ENCODE data around the gene TANGO2.

TANGO2 gene

GRCh38 chr22:20020533-20021195 is at the start of gene TANGO2:
Gene TANGO2, plus strand, starts transcription at chr22:20021110. Its CDS starts 15,689 bp downstream, at chr22:20036799.
- DNase-seq (ENCODE audit: low read depth in 2 of 2) = peak; percentile 85 to 86

- no peak for DNase-seq (ENCODE audit: low read depth in 2 of 2)
Measured at GRCh38 chr22:19971276-19972124, 49.4 kb upstream of the TANGO2 start.

- no peak for DNase-seq (ENCODE audit: low read depth in 2 of 2)
Measured at GRCh38 chr22:19972251-19972650, 48.7 kb upstream of the TANGO2 start.

- DNase-seq (ENCODE audit: low read depth in 2 of 2) = no peak
Measured at GRCh38 chr22:19972652-19973550, 48.0 kb upstream of the TANGO2 start.

GRCh38 chr22:19973551-19974267 is 47.2 kb upstream of the TANGO2 start:
- DNase-seq (ENCODE audit: low read depth in 2 of 2) = no peak

- DNase-seq (ENCODE audit: low read depth in 2 of 2) = no peak
Measured at GRCh38 chr22:19974268-19974861, 46.5 kb upstream of the TANGO2 start.

GRCh38 chr22:19974935-19975706 is 45.8 kb upstream of the TANGO2 start:
- no peak for DNase-seq (ENCODE audit: low read depth in 2 of 2)

GRCh38 chr22:19975707-19976035 is 45.2 kb upstream of the TANGO2 start:
- DNase-seq (ENCODE audit: low read depth in 2 of 2) = no peak

- DNase-seq (ENCODE audit: low read depth in 2 of 2) = no peak
Measured at GRCh38 chr22:19976671-19977070, 44.2 kb upstream of the TANGO2 start.

- no peak for DNase-seq (ENCODE audit: low read depth in 2 of 2)
Measured at GRCh38 chr22:19977296-19978243, 43.3 kb upstream of the TANGO2 start.

- no peak for DNase-seq (ENCODE audit: low read depth in 2 of 2)
Measured at GRCh38 chr22:19978748-19979147, 42.2 kb upstream of the TANGO2 start.

GRCh38 chr22:19979712-19980493 is 41.0 kb upstream of the TANGO2 start:
- no peak for DNase-seq (ENCODE audit: low read depth in 2 of 2)

GRCh38 chr22:19980766-19981165 is 40.1 kb upstream of the TANGO2 start:
- DNase-seq (ENCODE audit: low read depth in 2 of 2) = no peak

- DNase-seq (ENCODE audit: low read depth in 2 of 2) = no peak
Measured at GRCh38 chr22:19981171-19981960, 39.5 kb upstream of the TANGO2 start.

- no peak for DNase-seq (ENCODE audit: low read depth in 2 of 2)
Measured at GRCh38 chr22:19981961-19982920, 38.7 kb upstream of the TANGO2 start.

GRCh38 chr22:19982991-19983578 is 37.8 kb upstream of the TANGO2 start:
- no peak for DNase-seq (ENCODE audit: low read depth in 2 of 2)

All from stimulated activated CD8-positive, alpha-beta memory T cell treated with anti-CD3 and anti-CD28 coated beads, Interleukin-2, amount 100 ng/mL, for 1 hour (primary cell).